Dedifferentiated amniotic fluid mesenchymal stem cell (primary cell): ENCODE data around the gene ROCK2.
A peak's percentile ranks its signal among the peaks of the same experiment; 100 is the strongest.
"Not testable (repeated sequence)": the region's sequence is repeated elsewhere in the genome, so short reads cannot be mapped to it uniquely, and the experiment has no call there.

Experiments used
- DNase-seq: peaks from one replicate; pipeline ENCODE4 v3.0.0-alpha.2; 2016; ENCODE audit errors: extremely low spot score

The ROCK2 gene

GRCh38 chr2:11340717-11341116, 3.7 kb downstream of the ROCK2 start:
- DNase-seq = no peak

GRCh38 chr2:11339508-11340083, 4.8 kb downstream of the ROCK2 start:
- DNase-seq = no peak

GRCh38 chr2:11338580-11338979, 5.9 kb downstream of the ROCK2 start:
- no peak for DNase-seq

GRCh38 chr2:11337909-11338308, 6.5 kb downstream of the ROCK2 start:
- no peak for DNase-seq

- DNase-seq = no peak
Measured at GRCh38 chr2:11336189-11336588, 8.2 kb downstream of the ROCK2 start.

- DNase-seq = no peak
Measured at GRCh38 chr2:11333427-11334183, 10.8 kb downstream of the ROCK2 start.

GRCh38 chr2:11332596-11332995, 11.8 kb downstream of the ROCK2 start:
- DNase-seq = no peak

- no peak for DNase-seq
Measured at GRCh38 chr2:11330457-11331142, 13.8 kb downstream of the ROCK2 start.

GRCh38 chr2:11329776-11330175, 14.7 kb downstream of the ROCK2 start:
- peak; percentile 63 for DNase-seq

GRCh38 chr2:11328522-11328921, 15.9 kb downstream of the ROCK2 start:
- DNase-seq = not testable (repeated sequence)

GRCh38 chr2:11327871-11328270, 16.6 kb downstream of the ROCK2 start:
- DNase-seq = no peak

- DNase-seq = no peak
Measured at GRCh38 chr2:11326677-11327211, 17.7 kb downstream of the ROCK2 start.

GRCh38 chr2:11325961-11326676, 18.3 kb downstream of the ROCK2 start:
- DNase-seq = no peak

GRCh38 chr2:11321847-11322246, 22.6 kb downstream of the ROCK2 start:
- no peak for DNase-seq

- no peak for DNase-seq
Measured at GRCh38 chr2:11320698-11321492, 23.5 kb downstream of the ROCK2 start.

GRCh38 chr2:11319939-11320338, 24.5 kb downstream of the ROCK2 start:
- DNase-seq = peak; percentile 69

- DNase-seq = no peak
Measured at GRCh38 chr2:11315074-11315705, 29.2 kb downstream of the ROCK2 start.

- DNase-seq = no peak
Measured at GRCh38 chr2:11314487-11314886, 29.9 kb downstream of the ROCK2 start.

GRCh38 chr2:11312770-11313471, 31.5 kb downstream of the ROCK2 start:
- no peak for DNase-seq

- DNase-seq = no peak
Measured at GRCh38 chr2:11311543-11311942, 32.9 kb downstream of the ROCK2 start.
